Hematopoietic multipotent progenitor cell treated with erythropoietin and hydrocortisone succinate and interleukin-3 and kit ligand, for 8 days (in vitro differentiated cells): ENCODE data around the gene BIRC6.
A peak's percentile ranks its signal among the peaks of the same experiment; 100 is the strongest.
"Not testable (repeated sequence)": the region's sequence is repeated elsewhere in the genome, so short reads cannot be mapped to it uniquely, and the experiment has no call there.

Experiments used
- DNase-seq: peaks from one replicate; pipeline ENCODE4 v3.0.0-alpha.2; 2015

BIRC6 gene

GRCh38 chr2:32624812-32625211, 268.0 kb downstream of the BIRC6 start:
- no peak for DNase-seq

GRCh38 chr2:32626639-32627221, 269.9 kb downstream of the BIRC6 start:
- DNase-seq = no peak

GRCh38 chr2:32627441-32627813, 270.6 kb downstream of the BIRC6 start:
- peak; percentile 41 for DNase-seq

- peak; percentile 98 for DNase-seq
Observed at GRCh38 chr2:32627814-32628579, 271.2 kb downstream of the BIRC6 start, which contains the start of gene TTC27. Gene TTC27 (plus strand): TSS chr2:32628050. CDS start chr2:32628293, 243 bp downstream.

GRCh38 chr2:32632089-32632488, 275.3 kb downstream of the BIRC6 start:
- DNase-seq = peak; percentile 72

GRCh38 chr2:32633040-32633439, 276.2 kb downstream of the BIRC6 start:
- peak; percentile 70 for DNase-seq

GRCh38 chr2:32638548-32638947, 281.7 kb downstream of the BIRC6 start:
- DNase-seq = not testable (repeated sequence)

- no peak for DNase-seq
Observed at GRCh38 chr2:32641180-32641579, 284.4 kb downstream of the BIRC6 start.

- DNase-seq = no peak
Observed at GRCh38 chr2:32647180-32647651, 290.4 kb downstream of the BIRC6 start.

GRCh38 chr2:32652555-32653209, 295.9 kb downstream of the BIRC6 start:
- no peak for DNase-seq

- DNase-seq = no peak
Observed at GRCh38 chr2:32656069-32656468, 299.2 kb downstream of the BIRC6 start.

- no peak for DNase-seq
Observed at GRCh38 chr2:32663864-32664263, 307.0 kb downstream of the BIRC6 start.

GRCh38 chr2:32666704-32667103, 309.9 kb downstream of the BIRC6 start:
- no peak for DNase-seq

GRCh38 chr2:32668254-32668653, 311.4 kb downstream of the BIRC6 start:
- DNase-seq = no peak
